HepG2 (cell line): Measurements from ENCODE around the gene ADAMTS8. TPM values are rescaled to one million over a fixed set of nuclear protein-coding genes. Genes with fewer than 3 reads are reported as not detected.
"Not testable (repeated sequence)": the region's sequence is repeated elsewhere in the genome, so short reads cannot be mapped to it uniquely, and the experiment has no call there.

Experiments used
- ATAC-seq: fragments of 200-7000 bp; cut with Tn5 transposase; 3 replicates; pipeline ENCODE4 v1.9.1; 2020; ENCODE audit warnings: mild to moderate bottlenecking, moderate library complexity
- BruUV-seq: library from RNA; stranded (reverse); fragments of 400-500 nt; replicated peaks from 2 replicates; lab custom pipeline; 2021; lab: Mats Ljungman, UMichigan
- CTCF ChIA-PET: fragments of 300-600 bp; formaldehyde crosslinking; extraction: SDS; loops from one replicate; lab custom pipeline; 2021; ENCODE audit warnings: low total read pairs, inconsistent platforms, low intra/inter-chr PET ratio; lab: Yijun Ruan, JAX
- POLR2A ChIA-PET: fragments of 350-600 bp; sonication (Branson Sonifier 250); formaldehyde crosslinking; loops from one replicate; lab custom pipeline; 2020; ENCODE audit warnings: antibody characterized with exemption, inconsistent platforms; lab: Yijun Ruan, JAX
- DNase-seq: peaks from one replicate; pipeline ENCODE4 v3.0.0-alpha.2; 2015; ENCODE audit warnings: low spot score
- FAIRE-seq: peaks from 3 replicates; lab custom pipeline; 2011; peaks lifted over from hg19 to GRCh38; lab: Jason Lieb, UNC
- H2AFZ ChIP-seq: one replicate; pipeline ENCODE4 v1.6.1; 2011; ENCODE audit warnings: low read length, inconsistent platforms
- H3K27ac ChIP-seq: fragments of 300-600 bp; 3 replicates; pipeline ENCODE4 v1.8.0; 2011; ENCODE audit warnings: mixed run types, mild to moderate bottlenecking, mixed read lengths, low read length, inconsistent platforms; ENCODE audit not compliant: insufficient read depth; ENCODE audit errors: extremely low read length
- H3K27me3 ChIP-seq, 2 experiments: fragments of 200-600 bp in 1 of 2; 2 replicates in 1 of 2; 3 replicates in 1 of 2; pipeline versions ENCODE4 v1.6.0 to v1.8.0; 2011; ENCODE audit warnings: low read length in 2 of 2, mild to moderate bottlenecking in 2 of 2, moderate library complexity in 2 of 2, inconsistent platforms in 1 of 2; ENCODE audit not compliant: insufficient read depth in 2 of 2, control insufficient read depth in 1 of 2
- H3K36me3 ChIP-seq, 2 experiments: fragments of 200-600 bp in 1 of 2; replicated peaks in 1 of 2; 2 replicates in 1 of 2; 3 replicates in 1 of 2; pipeline versions ENCODE4 v1.5.1 to v1.8.0; 2011; ENCODE audit warnings: low read length in 2 of 2, inconsistent platforms in 1 of 2; ENCODE audit not compliant: insufficient read depth in 2 of 2, control insufficient read depth in 1 of 2
- H3K4me1 ChIP-seq: 2 replicates; pipeline ENCODE4 v1.5.1; 2012; ENCODE audit warnings: low read length, inconsistent platforms; ENCODE audit not compliant: insufficient read depth
- H3K4me2 ChIP-seq: 2 replicates; pipeline ENCODE4 v1.6.0; 2011; ENCODE audit warnings: low read depth, low read length, inconsistent platforms
- H3K4me3 ChIP-seq, 3 experiments: fragments of 200-600 bp in 1 of 3; sonication (generic), shearing (Covaris generic) in 1 of 3; replicated peaks in 1 of 3; 2 replicates each; pipeline ENCODE4 v1.5.1; 2011 to 2016; ENCODE audit warnings: low read length in 3 of 3, inconsistent platforms in 2 of 3, low read depth in 2 of 3, mild to moderate bottlenecking in 2 of 3, control low read depth in 1 of 3, mixed read lengths in 1 of 3; ENCODE audit not compliant: insufficient read depth in 1 of 3
- H3K79me2 ChIP-seq: one replicate; pipeline ENCODE4 v1.6.1; 2011; ENCODE audit warnings: low read length, inconsistent platforms; ENCODE audit not compliant: insufficient read depth
- H3K9ac ChIP-seq: 2 replicates; pipeline ENCODE4 v1.6.0; 2011; ENCODE audit warnings: mild to moderate bottlenecking, low read depth, low read length, inconsistent platforms; ENCODE audit not compliant: insufficient read depth
- H3K9me3 ChIP-seq: 2 replicates; pipeline ENCODE4 v1.5.1; 2012; ENCODE audit warnings: mild to moderate bottlenecking, low read length
- H4K20me1 ChIP-seq: 2 replicates; pipeline ENCODE4 v1.6.0; 2011; ENCODE audit warnings: inconsistent platforms, mild to moderate bottlenecking, low read length, moderate library complexity; ENCODE audit not compliant: insufficient read depth
- CBX2 ChIP-seq, 2 experiments: fragments of 200-600 bp in 1 of 2; sonication (generic); formaldehyde crosslinking in 1 of 2; IDR thresholded peaks; 2 replicates each; pipeline versions ENCODE4 v1.7.0 to v1.8.1; 2018 to 2022; ENCODE audit warnings: low read depth in 2 of 2, low read length in 1 of 2, mild to moderate bottlenecking in 1 of 2, missing genetic modification reagents in 1 of 2
- DBP ChIP-seq: sonication (generic); formaldehyde crosslinking; IDR thresholded peaks from 2 replicates; pipeline ENCODE4 v1.4.0; 2020; ENCODE audit warnings: missing genetic modification reagents; ENCODE audit errors: not compliant biosample characterization
- FLYWCH1 ChIP-seq: sonication (generic); formaldehyde crosslinking; IDR thresholded peaks from 2 replicates; pipeline ENCODE4 v1.8.1; 2023; ENCODE audit warnings: mild to moderate bottlenecking, missing genetic modification reagents
- MLXIP ChIP-seq: sonication (generic); formaldehyde crosslinking; IDR thresholded peaks from 2 replicates; pipeline ENCODE4 v1.9.0; 2021; ENCODE audit warnings: missing genetic modification reagents, borderline replicate concordance
- NR2F2 ChIP-seq: IDR thresholded peaks from 2 replicates; pipeline ENCODE4 v1.6.1; 2012; ENCODE audit warnings: low read depth, inconsistent platforms, borderline replicate concordance
- SUZ12 ChIP-seq: fragments of 150-350 bp; IDR thresholded peaks from 2 replicates; pipeline ENCODE4 v1.6.1; 2014; ENCODE audit warnings: low read depth, low read length
- ZNF556 ChIP-seq: sonication (generic); formaldehyde crosslinking; IDR thresholded peaks from 2 replicates; pipeline ENCODE4 v1.4.0; 2020; ENCODE audit warnings: mild to moderate bottlenecking, missing genetic modification reagents, borderline replicate concordance
- ZNF557 ChIP-seq: sonication (generic); formaldehyde crosslinking; IDR thresholded peaks from 2 replicates; pipeline ENCODE4 v1.4.0; 2020; ENCODE audit warnings: missing genetic modification reagents
- WGBS: methylation state at CpG from one replicate; pipeline ENCODE4 v1.1.6; 2017; ENCODE audit warnings: low lambda C conversion rate; 5-methylcytosine and 5-hydroxymethylcytosine counted together
- in situ Hi-C: cut with HindIII; loops from 2 replicates; pipeline ENCODE4 v1.10.0; 2017; ENCODE audit warnings: low pct_unique_long_range_greater_than_20kb; ENCODE audit not compliant: extremely low pct_ligation_motif_present
- intact Hi-C: fragments of 100-400 bp; cut with micrococcal nuclease; formaldehyde crosslinking; loops from one replicate; pipeline ENCODE4 v1.10.0; 2022; ENCODE audit not compliant: unreplicated experiment
- polyA plus RNA-seq, 8 experiments: library from polyadenylated mRNA; depleted of rRNA in 3 of 8; stranded (reverse) in 7 of 8; unstranded in 1 of 8; fragments of >200 nt; fragmentation: Illumina TruSeq in 4 of 8; extraction: Trizol in 4 of 8; gene quantifications; 2 replicates each; pipeline versions ENCODE4 v1.2.1 to v1.2.3, GENCODE V29; 2011 to 2016; ENCODE audit warnings: low read depth in 4 of 8, missing spikeins in 1 of 8, mixed read lengths in 1 of 8; ENCODE audit not compliant: insufficient read depth in 1 of 8
- total RNA-seq, 5 experiments: library from RNA; depleted of rRNA; stranded (reverse); fragments of >200 nt; fragmentation: Illumina TruSeq; extraction: Trizol; gene quantifications; 2 replicates each; pipeline ENCODE4 v1.2.3, GENCODE V29; 2016; ENCODE audit warnings: low read depth in 1 of 5

The ADAMTS8 gene
- total and polyA plus RNA-seq, 2 of the 13 experiments (the other 11 are each of a cell fraction or from before 2014, with no cell fraction given): not detected

GRCh38 chr11:130439160-130439519 is 10.7 kb upstream of the ADAMTS8 start (continued):
- TF ChIP-seq MLXIP (CRISPR knock-in tag) (no peak), ZNF556 (CRISPR knock-in tag) (no peak), SUZ12 (no peak), NR2F2 (no peak), DBP (CRISPR knock-in tag) (no peak), CBX2 (IDR thresholded peaks at IDR 0.05; ENCODE audit: low read depth, low read length) (no peak), CBX2 (CRISPR knock-in tag; IDR thresholded peaks at IDR 0.05; ENCODE audit: low read depth) (no peak), FLYWCH1 (CRISPR knock-in tag) (no peak), ZNF557 (no peak)

GRCh38 chr11:130438401-130439159 is 10.2 kb upstream of the ADAMTS8 start:
- CTCF ChIA-PET, DNase-seq, intact Hi-C loops, H3K27ac ChIP-seq, POLR2A ChIA-PET, H3K36me3 ChIP-seq, H3K9me3 ChIP-seq, H3K9ac ChIP-seq, H3K4me2 ChIP-seq, H4K20me1 ChIP-seq, BruUV-seq, FAIRE-seq, H2AFZ ChIP-seq, H3K79me2 ChIP-seq, H3K4me3 ChIP-seq, H3K4me1 ChIP-seq, ATAC-seq: not testable (repeated sequence)
- WGBS: 42% methylated on average over 10 of the region's 10 CpGs
- in situ Hi-C loops: loop anchor here (5.0 to 10.0 kb wide), 2 partner anchors 386 to 429 kb away; no protein-coding TSS in a partner anchor
- peaks cover 0 to 12% of the 10 kb centered on the region in 2 experiments; a peak in 1 of 5 replicates for H3K27me3 ChIP-seq
